HG03280 (cell line): ENCODE measurements around the gene CMTM5.

Source experiments
- ATAC-seq: cut with Tn5 transposase; IDR thresholded peaks from one replicate; pipeline ENCODE4 v1.9.1; 2021; ENCODE audit warnings: mild to moderate bottlenecking, moderate library complexity; ENCODE audit not compliant: unreplicated experiment

Gene CMTM5

DNA sequence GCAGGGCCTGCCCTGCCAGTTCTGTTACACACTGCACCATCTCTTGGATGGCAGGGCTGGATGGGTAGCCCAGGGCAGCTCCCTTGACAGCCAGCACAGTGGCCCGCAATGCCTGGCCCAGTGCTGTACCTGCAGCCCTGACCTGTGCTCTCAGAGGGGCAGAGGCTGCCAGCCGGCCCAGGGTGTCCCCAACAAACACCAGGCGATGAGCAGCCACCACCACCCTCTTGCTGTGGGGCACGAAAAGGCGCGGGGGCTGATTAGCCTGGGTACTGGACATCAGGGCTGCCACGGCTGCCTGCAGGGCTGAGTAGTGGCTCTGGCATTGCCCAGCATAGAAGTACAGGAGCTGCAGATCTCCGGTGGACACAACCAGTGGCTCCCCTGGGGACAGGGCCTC lies 19.6 kb upstream of the CMTM5 start:
- ATAC-seq: no peak

DNA sequence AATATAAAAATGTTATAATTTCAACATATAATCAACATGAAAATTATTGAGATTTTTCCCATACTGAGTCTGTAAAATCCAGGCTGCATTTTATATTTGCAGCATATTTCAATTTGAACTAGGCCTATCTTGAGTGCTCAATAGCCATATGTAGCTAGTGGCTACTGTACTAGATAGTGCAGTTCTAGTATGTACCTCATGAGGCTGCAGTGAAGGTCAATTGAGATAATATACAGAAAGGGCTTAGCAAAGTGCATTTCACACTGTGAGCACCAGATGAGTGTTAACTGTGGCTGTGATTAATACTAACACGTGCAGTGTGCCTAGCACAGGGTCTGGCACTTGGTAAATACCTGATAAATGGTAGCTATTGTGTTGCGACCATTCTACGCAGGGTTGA lies 18.8 kb upstream of the CMTM5 start:
- no peak for ATAC-seq

DNA sequence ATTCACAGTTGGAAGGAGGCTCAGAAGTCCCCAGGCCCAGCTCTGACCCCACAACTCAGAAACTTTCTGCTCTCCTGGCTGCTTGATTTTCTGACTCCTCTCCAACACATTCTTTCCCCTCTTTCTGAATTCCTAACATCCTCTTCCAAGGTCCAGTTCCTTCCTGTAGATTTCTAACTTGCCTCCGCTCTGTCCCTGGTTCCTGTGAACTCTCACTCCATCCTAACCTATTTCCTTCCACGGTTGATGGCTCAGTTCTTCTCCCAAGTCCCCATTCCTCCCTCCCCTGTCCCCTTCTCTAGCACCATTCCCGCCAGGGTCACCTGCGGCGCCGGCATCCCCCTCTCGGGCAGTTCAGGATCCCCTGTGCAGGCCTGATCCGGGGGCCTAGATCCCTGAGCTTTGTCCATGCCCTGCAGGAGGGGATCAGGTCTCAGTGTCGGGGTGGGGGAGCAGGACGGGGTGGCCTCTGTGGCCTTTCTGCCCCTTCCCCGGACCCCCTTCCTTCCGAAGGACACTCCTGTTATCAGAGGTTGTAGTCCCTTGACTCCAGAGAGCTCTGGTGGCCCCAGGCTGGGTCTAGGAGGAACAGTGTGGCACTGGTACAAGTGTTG lies 18.2 kb upstream of the CMTM5 start:
- no peak for ATAC-seq

- ATAC-seq: no peak
Observed at GRCh38 chr14:23359167-23359626, 17.6 kb upstream of the CMTM5 start.

DNA sequence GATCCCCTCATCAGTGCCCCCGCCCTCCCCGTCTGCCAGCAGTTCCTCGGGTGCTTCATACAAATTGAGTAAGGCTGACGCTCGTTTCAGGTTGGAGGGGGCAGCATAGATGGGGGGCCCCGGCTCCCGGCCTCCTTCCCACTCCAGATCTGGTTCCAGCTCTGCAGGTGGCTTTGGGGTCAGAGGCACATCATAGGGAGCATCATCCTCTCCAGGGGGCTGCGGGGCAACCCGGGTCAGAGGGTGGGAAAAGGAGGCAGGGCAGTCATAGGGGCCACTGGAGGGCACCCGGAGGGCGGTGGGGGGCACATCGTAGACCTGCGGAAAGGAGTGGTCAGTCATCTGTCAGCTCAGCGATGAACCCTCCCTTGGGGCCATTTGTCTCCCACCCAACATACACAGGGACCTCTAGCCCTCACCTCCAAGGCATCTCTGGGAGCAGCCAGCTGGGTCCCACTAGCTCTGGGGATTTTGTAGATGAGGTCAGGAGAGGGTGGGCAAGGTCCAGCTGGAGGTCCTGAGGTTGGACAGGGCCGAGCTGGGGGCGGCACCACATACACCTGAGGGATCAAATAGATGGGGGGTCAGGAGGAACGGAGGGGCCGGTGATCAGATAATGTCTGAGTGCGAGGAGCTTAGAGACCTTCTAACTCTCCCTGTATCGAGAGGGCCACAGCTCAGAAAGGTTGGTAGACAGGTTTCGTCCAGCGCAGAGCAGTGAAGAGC lies 17.0 kb upstream of the CMTM5 start:
- ATAC-seq: no peak

DNA sequence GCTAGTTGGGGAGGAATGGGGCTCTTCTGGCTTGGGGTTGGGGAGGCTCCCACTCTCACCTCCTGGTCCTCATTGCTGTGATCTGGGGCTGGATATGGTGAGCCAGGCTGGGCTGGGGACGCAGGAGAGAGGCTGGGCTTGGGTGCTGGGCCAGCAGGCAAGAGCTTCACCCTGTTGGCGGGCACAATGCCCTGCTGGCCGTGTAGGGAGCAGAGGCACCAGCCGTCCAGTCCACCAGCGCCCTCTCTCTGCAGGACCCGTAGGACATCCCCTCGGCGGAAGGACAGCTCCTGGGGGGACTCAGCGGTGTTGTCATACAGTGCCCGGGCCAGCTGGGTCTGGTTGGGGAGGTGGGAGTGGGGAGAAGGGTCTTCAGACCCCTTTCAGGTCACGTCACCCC lies 16.4 kb upstream of the CMTM5 start:
- ATAC-seq: no peak

DNA sequence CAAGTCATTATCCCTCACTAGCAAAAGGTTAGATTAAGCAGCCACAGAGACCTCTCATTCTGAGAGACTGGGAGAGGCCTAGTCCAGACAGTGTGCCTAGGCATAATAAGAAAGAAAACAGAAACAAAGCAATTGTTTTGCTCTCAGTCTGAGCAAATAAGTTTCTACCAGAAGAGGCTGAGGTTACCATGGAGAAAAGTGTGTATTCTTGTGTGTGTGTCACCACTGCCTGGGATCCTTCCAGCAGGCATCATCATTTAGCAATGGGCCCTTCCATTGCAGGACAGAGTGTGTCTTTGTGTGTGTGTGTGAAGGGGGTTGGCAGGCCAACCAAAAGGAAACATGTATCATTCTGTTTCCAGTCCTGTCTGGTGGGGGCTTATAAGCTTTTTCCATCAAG lies 15.5 kb upstream of the CMTM5 start:
- ATAC-seq: no peak

GRCh38 chr14:23361763-23362162 lies 15.1 kb upstream of the CMTM5 start:
- no peak for ATAC-seq

DNA sequence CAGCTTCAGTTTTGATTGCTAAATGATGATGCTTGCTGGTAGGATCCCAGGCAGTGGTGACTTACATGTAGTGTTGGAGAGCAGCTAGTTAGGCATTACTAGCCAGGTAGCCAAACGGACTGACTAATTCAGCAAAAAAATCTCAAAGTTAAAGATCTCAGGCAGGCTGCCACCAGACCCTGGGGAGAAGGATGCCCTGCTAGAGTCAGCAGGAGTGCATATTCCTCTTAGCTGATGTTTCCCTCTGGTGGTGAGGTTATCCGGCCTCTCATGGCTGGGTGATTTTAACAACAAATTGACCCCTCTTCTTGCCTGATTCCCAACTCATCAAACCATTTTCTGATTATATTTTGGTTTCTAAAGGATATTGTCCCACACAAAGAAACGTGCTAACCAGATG lies 14.6 kb upstream of the CMTM5 start:
- no peak for ATAC-seq

DNA sequence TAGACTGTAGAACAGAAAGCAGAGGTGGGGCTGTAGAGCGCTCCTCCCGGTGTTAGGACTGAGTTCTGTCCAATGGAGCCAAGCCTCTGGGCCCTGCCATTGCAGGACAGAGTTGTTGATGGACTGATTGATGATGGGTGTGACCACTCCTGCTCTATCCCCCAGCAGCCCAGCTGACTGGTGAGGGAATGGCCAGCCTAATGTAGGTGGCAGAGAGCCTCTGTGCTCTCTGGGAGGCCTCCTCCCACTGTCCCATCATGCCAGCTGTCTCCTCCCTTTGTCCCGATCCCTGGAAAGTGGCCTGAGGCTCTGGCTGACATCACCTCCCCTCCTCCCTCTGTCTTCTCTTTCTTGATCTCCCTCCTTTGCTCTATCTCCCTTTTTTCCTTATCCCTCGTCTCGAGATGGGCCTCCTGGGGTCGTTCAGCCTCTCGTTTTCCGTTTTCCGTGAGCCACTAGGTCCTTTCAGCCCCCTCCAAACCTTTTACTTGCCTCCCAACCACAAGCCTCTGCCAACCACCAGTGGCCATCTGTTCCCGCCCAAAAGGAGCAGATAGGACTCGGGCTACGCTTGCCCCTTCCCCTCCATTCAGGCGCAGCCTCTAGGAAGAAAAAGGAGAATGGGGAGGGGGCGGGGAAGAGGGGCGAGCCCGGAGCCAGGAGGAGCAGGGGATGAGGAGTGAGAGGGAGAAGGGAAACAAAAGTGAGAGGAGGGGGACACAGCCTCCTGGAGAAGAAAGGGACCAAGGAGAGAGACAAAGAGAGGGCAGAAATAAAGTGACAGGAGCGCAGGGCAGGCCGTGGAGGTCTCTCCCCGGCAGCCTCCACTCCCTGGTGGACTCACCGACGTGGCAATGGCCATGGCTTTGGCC lies 12.4 kb upstream of the CMTM5 start:
- no peak for ATAC-seq

DNA sequence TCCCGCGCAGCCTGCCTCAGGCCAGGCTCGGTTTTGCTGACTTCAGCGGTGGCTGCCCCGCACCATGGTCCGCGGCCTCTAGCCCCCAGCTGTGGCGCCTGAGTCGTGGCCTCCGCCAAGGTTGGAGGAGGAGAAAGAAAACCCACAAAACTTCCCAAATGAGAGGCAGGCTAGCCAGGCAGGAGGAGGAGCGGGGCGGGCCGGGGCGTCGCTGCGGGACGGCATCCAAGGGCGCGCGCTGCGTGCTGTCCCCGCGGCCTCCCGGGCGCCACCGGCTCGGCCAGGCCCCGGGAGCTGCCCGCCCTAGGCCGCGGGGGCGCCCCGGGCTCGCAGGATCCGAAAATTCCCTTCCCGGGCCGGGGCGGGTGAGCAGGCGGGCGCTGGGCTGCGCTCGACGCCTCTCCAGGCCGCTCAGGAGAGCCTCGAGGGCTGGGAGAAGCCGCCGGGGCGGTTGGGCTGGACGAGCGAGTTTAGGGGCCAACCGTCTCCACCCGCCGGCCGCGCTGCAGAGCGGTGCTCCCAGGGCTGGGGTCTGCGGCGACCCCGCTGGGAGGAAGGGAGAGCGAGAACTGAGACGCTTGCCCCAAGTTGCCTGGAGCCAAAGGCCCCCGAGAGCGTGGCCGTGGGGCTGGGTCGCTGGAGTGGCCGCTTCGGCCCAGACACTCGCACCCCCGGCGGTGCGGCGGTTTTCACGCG lies 11.7 kb upstream of the CMTM5 start, which contains the start of gene EFS:
Gene EFS, minus strand, starts transcription at position 137 of the 696 bp plus-strand sequence. CDS start 147 bp downstream, outside the sequence.
- ATAC-seq: no peak

DNA sequence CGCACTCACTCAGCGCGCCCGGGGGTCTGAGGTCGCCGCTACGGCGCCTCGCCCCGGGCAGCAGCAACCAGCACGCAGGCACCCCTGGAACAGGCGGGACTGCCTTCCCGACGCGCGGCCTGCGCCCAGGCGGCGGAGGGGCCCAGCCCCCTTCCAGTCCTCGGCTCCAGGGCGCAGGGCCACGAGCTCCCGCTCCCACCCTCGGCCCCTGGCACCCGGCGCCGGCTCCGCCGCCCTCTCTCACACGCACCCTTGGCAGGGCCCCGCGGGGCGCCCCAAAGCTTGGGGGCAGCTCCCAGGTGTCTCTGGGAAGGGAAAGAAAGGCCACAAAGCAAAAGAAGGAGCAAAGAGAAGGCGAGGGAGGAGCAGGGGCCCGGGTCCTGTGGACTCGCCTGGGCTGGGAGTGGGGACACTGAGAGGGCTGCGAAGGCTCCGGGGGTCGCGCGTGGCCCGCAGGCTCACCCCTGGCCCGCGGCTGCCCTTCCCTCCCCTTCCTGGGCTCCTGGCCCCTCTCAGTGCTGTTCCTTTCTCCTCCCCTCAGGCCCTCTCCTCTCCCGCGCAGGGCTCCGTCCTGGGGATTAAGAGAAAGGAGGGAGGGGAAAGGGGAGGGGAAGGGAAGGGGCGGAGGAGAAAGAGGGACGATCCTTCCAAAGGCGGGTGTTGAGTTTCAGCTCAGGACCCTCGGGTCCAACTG lies 11.0 kb upstream of the CMTM5 start:
- ATAC-seq: no peak

- no peak for ATAC-seq
Observed at GRCh38 chr14:23366426-23366921, 10.4 kb upstream of the CMTM5 start.

DNA sequence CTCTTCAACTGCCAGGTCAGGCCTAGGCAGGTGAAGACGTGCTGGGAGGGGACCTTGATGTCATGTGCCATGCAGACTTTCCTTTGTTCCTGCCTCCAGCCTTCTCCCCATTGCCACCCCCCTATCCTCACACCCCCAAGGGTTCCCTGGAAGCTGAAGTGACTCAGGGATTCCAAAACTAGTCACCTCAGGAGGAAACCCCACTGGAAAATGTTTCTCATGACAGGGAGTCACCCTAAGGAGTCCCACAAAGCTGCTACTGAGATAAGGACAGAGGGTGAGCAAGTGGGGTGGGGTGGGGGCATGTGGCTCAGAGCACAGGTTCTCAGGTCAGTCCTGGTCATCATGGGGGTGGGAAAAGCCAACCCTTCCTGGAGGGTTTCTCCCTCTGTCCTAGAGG lies 6.6 kb upstream of the CMTM5 start:
- ATAC-seq: no peak

GRCh38 chr14:23371865-23372264 lies 5.0 kb upstream of the CMTM5 start:
- no peak for ATAC-seq

GRCh38 chr14:23372509-23372908 lies 4.3 kb upstream of the CMTM5 start, which contains the start of gene IL25:
TSS of gene IL25 (plus strand) at chr14:23372809.
- no peak for ATAC-seq

GRCh38 chr14:23373041-23373440 lies 3.8 kb upstream of the CMTM5 start:
- no peak for ATAC-seq

DNA sequence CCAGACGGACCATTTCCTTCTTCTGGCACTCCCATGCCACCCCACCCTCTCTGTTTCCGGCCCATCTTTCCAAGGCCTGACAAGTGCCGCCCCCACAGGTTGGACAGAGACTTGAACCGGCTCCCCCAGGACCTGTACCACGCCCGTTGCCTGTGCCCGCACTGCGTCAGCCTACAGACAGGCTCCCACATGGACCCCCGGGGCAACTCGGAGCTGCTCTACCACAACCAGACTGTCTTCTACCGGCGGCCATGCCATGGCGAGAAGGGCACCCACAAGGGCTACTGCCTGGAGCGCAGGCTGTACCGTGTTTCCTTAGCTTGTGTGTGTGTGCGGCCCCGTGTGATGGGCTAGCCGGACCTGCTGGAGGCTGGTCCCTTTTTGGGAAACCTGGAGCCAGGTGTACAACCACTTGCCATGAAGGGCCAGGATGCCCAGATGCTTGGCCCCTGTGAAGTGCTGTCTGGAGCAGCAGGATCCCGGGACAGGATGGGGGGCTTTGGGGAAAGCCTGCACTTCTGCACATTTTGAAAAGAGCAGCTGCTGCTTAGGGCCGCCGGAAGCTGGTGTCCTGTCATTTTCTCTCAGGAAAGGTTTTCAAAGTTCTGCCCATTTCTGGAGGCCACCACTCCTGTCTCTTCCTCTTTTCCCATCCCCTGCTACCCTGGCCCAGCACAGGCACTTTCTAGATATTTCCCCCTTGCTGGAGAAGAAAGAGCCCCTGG lies 1.2 kb upstream of the CMTM5 start:
- no peak for ATAC-seq

- ATAC-seq: no peak
Observed at GRCh38 chr14:23377198-23377550, 328 bp downstream of the CMTM5 start.
